Choroid plexus epithelial cell (primary cell): Measurements from ENCODE around the gene SDHAF4.

Experiments
- DNase-seq: peaks from one replicate; pipeline ENCODE4 v3.0.0-alpha.2; 2010; ENCODE audit warnings: low read depth
- H3K4me3 ChIP-seq: 2 replicates; pipeline ENCODE4 v1.5.1; 2011; ENCODE audit warnings: low read depth, mild to moderate bottlenecking, control low read depth, low read length, moderate library complexity
- TF ChIP-seq, protein P1 (sequence below): conservative IDR thresholded peaks from 2 replicates; pipeline ENCODE4 v1.5.1; 2011; ENCODE audit warnings: low read depth, mild to moderate bottlenecking, control low read depth, inconsistent platforms, low read length, moderate library complexity

Gene SDHAF4

GRCh38 chr6:70616728-70617260, 50.1 kb downstream of the SDHAF4 start:
- DNase-seq: no peak
- TF ChIP-seq, protein P1, sequence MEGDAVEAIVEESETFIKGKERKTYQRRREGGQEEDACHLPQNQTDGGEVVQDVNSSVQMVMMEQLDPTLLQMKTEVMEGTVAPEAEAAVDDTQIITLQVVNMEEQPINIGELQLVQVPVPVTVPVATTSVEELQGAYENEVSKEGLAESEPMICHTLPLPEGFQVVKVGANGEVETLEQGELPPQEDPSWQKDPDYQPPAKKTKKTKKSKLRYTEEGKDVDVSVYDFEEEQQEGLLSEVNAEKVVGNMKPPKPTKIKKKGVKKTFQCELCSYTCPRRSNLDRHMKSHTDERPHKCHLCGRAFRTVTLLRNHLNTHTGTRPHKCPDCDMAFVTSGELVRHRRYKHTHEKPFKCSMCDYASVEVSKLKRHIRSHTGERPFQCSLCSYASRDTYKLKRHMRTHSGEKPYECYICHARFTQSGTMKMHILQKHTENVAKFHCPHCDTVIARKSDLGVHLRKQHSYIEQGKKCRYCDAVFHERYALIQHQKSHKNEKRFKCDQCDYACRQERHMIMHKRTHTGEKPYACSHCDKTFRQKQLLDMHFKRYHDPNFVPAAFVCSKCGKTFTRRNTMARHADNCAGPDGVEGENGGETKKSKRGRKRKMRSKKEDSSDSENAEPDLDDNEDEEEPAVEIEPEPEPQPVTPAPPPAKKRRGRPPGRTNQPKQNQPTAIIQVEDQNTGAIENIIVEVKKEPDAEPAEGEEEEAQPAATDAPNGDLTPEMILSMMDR: no peak
- no peak overlapping the region for H3K4me3 ChIP-seq

DNA sequence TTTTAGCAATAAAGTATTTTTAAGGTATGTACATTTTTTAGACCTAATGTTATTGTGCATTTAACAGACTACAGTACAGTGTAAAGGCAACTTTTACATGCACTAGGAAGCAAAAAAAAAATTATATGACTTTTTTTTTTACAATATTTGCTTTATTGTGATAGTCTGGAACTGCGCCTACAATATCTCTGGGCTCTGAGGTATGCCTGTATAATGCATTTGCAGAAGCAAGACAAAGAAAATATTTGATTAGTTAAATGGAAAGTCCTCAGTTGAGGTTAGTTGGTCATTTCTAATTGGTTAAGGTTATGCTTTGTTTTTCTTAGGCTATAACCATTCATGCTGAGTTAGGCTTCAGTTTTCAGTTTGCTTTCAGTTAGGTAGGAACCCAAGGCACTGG, 54.0 kb downstream of the SDHAF4 start:
- TF ChIP-seq, protein P1: no peak

DNA sequence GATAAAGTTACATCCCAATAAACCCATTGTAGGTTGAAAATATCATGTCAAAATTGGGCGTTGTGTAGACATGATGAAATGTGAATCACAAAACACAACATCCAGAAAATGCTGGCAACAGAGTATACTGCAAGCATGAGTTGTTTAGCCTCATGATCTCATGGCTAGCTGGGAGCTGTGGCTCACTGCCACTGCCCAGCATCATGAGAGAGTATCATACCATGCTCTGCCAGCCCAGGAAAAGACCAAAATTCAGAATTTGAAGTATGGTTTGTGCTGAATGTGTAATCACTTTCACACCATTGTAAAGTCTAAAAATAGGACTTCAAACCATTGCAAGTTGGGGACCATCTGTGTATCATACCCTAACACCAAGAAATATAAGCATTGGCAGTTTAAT, 55.7 kb downstream of the SDHAF4 start:
- H3K4me3 ChIP-seq: no peak overlapping the region
- DNase-seq: no peak
- TF ChIP-seq, protein P1: no peak

More for the DNA sequence above, 54.0 kb downstream of the SDHAF4 start:
- no peak overlapping the region for H3K4me3 ChIP-seq
- DNase-seq: no peak

DNA sequence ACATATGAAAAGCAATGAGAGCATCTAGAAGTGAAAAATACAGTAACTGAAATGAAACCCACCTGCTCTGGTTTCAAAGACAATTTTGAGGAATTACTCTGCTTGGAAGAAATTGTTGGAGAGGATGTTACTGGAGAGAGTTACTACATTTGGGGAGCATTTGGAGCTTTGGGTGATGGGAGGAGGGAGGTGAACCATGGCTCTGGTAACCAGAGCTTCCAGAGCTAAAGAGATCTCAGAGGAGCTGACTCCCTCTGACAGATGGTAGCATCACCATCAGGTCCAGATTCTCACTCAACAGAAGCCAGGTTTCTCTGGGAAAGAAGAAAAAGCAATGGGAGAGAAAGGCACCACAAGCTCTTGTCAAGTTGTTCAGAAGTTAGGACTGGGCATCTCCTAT, 58.7 kb downstream of the SDHAF4 start:
- TF ChIP-seq, protein P1: no peak
- DNase-seq: no peak

GRCh38 chr6:70627500-70628254, 60.9 kb downstream of the SDHAF4 start:
- no peak overlapping the region for H3K4me3 ChIP-seq
- DNase-seq: no peak
- TF ChIP-seq, protein P1: no peak

More for the DNA sequence above, 58.7 kb downstream of the SDHAF4 start:
- H3K4me3 ChIP-seq: no peak overlapping the region

GRCh38 chr6:70629929-70630328, 63.2 kb downstream of the SDHAF4 start:
- H3K4me3 ChIP-seq: no peak overlapping the region
- no peak for DNase-seq
- TF ChIP-seq, protein P1: no peak

DNA sequence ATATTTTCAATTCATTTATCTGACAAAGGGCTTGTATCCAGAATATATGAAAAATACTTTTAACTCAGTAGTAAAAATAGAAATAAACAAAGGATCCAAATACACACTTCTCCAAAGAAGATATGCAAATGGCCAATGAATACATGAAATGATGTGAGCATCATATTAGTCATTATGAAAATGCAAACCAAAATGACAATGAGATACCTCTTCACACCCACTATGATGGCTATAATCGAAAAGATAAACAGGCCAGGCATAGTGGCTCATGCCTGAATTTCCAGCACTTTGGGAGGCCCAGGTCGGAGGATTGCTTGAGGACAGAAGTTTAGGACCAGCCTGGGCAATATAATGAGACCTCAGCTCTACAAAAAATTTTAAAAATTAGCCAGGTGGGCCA, 67.1 kb downstream of the SDHAF4 start:
- no peak for DNase-seq
- H3K4me3 ChIP-seq: no peak overlapping the region
- TF ChIP-seq, protein P1: no peak
